Neural crest cell (in vitro differentiated cells): ENCODE measurements around the gene ZNF346. TPM values are rescaled to one million over a fixed set of nuclear protein-coding genes. Genes with fewer than 3 reads are reported as not detected.
"Not testable (repeated sequence)": the region's sequence is repeated elsewhere in the genome, so short reads cannot be mapped to it uniquely, and the experiment has no call there.

Source experiments
- DNase-seq: peaks from one replicate; pipeline ENCODE4 v3.0.0; 2021; ENCODE audit warnings: low read depth, mixed read lengths, low spot score
- H3K27ac Mint-ChIP-seq: one replicate; pipeline ENCODE4 v1.8.0; 2021; ENCODE audit warnings: mild to moderate bottlenecking, mixed read lengths; ENCODE audit not compliant: unreplicated experiment
- H3K27me3 Mint-ChIP-seq: 2 replicates; pipeline ENCODE4 v1.8.0; 2021; ENCODE audit warnings: low read depth, mild to moderate bottlenecking, mixed read lengths
- H3K36me3 Mint-ChIP-seq: 2 replicates; pipeline ENCODE4 v1.8.0; 2021; ENCODE audit warnings: low read depth, mild to moderate bottlenecking, mixed read lengths
- H3K4me1 Mint-ChIP-seq: 2 replicates; pipeline ENCODE4 v1.8.0; 2021; ENCODE audit warnings: mixed read lengths
- H3K4me3 Mint-ChIP-seq: one replicate; pipeline ENCODE4 v1.8.0; 2021; ENCODE audit warnings: mild to moderate bottlenecking, mixed read lengths
- H3K9me3 Mint-ChIP-seq: 2 replicates; pipeline ENCODE4 v1.8.0; 2021; ENCODE audit warnings: mixed read lengths
- total RNA-seq: library from RNA; stranded (reverse); gene quantifications from 2 replicates; pipeline ENCODE4 v1.2.1, GENCODE V29; 2021
- TF ChIP-seq, protein P1 (sequence below): fragments of 200-600 bp; sonication (generic); conservative IDR thresholded peaks from 2 replicates; pipeline ENCODE4 v1.5.0; 2021; ENCODE audit warnings: antibody characterized with exemption, mild to moderate bottlenecking

ZNF346 gene
- total RNA-seq, 1 donor from 2014 or later = 41.5 TPM

DNA sequence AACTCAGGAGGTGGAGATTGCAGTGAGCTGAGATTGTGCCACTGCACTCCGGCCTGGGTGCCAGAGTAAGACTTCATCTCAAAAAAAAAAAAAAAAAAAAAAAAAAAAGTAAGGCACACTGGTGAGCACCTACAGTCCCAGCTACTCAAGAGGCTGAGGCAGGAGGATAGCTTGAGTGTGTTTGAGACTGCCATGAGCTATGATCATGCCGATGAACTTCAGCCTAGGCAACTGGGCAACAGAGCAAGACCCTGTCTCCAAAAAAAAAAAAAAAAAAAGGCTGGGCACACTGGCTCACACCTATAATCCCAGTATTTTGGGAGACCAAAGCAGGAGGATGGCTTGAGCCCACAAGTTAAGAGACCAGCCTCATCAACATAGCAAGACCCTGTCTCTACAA lies 36.2 kb upstream of the ZNF346 start:
- H3K9me3 Mint-ChIP-seq = peaks cover 3% of the 10 kb centered on the region
- H3K4me3 Mint-ChIP-seq = no peak overlapping the region
- TF ChIP-seq, protein P1, sequence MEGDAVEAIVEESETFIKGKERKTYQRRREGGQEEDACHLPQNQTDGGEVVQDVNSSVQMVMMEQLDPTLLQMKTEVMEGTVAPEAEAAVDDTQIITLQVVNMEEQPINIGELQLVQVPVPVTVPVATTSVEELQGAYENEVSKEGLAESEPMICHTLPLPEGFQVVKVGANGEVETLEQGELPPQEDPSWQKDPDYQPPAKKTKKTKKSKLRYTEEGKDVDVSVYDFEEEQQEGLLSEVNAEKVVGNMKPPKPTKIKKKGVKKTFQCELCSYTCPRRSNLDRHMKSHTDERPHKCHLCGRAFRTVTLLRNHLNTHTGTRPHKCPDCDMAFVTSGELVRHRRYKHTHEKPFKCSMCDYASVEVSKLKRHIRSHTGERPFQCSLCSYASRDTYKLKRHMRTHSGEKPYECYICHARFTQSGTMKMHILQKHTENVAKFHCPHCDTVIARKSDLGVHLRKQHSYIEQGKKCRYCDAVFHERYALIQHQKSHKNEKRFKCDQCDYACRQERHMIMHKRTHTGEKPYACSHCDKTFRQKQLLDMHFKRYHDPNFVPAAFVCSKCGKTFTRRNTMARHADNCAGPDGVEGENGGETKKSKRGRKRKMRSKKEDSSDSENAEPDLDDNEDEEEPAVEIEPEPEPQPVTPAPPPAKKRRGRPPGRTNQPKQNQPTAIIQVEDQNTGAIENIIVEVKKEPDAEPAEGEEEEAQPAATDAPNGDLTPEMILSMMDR = no peak
- no peak overlapping the region for H3K27ac Mint-ChIP-seq
- DNase-seq = no peak
- no peaks in the 10 kb centered on the region for H3K4me1 Mint-ChIP-seq
- H3K27me3 Mint-ChIP-seq = no peaks in the 10 kb centered on the region
- H3K36me3 Mint-ChIP-seq = peaks cover 11% of the 10 kb centered on the region

DNA sequence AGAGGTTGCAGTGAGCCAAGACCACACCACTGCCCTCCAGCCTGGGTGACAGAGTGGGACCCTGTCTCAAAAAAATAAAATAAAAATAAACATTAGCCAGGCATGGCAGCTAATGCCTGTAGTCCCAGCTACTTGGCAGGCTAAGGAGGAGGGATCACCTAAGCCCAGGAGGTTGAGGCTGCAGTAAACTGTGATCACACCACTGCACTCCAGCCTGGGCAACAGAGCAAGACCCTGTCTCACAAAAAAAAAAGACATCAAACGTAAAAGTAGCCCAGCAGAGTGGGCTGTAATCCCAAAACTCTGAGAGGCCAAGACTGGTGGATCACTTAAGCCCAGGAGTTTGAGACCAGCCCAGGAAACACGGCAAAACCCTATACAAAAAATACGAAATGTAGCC lies 34.9 kb upstream of the ZNF346 start:
- H3K9me3 Mint-ChIP-seq = peaks cover 3% of the 10 kb centered on the region
- no peaks in the 10 kb centered on the region for H3K4me1 Mint-ChIP-seq
- H3K27ac Mint-ChIP-seq = no peak overlapping the region
- no peak overlapping the region for H3K4me3 Mint-ChIP-seq
- H3K27me3 Mint-ChIP-seq = no peaks in the 10 kb centered on the region
- H3K36me3 Mint-ChIP-seq = peaks cover 6% of the 10 kb centered on the region
- TF ChIP-seq, protein P1 = no peak
- no peak for DNase-seq

DNA sequence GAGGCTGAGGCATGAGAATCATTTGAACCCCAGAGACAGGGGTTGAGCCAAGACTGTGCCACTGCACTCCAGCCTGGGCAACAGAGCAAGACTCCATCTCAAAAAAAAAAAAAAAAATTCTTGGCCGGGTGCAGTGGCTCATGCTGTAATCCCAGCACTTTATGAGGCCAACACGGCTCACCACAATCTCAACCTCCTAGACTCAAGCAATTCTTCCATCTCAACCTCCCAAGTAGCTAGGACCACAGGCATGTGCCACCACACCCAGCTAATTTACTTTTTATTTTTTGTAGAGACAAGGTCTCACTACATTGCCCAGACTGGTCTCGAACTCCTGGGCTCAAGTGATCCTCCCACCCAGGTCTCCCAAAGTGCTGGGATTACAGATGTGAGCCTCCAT lies 29.4 kb upstream of the ZNF346 start:
- not testable (repeated sequence) for H3K4me3 Mint-ChIP-seq, DNase-seq, H3K27me3 Mint-ChIP-seq, H3K27ac Mint-ChIP-seq, H3K4me1 Mint-ChIP-seq, H3K9me3 Mint-ChIP-seq
- peaks cover 18% of the 10 kb centered on the region for H3K36me3 Mint-ChIP-seq

DNA sequence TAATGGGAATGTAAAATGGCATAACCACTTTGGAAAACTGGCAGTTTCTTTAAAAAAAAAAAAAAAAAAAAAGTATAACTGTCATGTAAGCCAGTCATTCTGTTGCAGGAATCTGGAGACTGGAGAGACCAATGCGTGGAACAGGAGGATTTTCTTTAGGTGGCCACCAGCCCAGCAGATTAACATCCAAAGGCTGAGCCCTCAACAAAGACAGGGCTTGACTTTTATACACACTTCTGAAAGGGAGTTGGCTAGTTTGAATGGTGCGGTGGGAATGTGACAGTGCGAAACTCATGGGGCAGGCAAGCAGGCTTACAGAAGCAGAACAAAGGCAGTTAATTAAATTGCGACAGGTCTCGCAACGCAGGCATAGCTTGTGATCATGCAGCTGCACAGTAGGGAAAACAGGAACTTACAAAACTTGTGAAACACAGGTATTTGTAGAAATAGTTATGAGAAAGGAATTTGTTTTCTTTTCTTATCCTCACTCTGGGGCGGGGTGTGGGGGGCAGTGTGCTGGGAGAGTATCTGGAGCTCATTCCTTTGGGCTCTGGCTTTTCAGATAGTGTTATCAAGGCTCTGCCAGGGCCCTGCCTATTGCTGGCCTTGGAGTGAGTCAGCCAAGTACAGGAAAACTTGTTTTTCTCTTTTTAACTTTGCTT lies 27.9 kb upstream of the ZNF346 start:
- Mint-ChIP-seq H3K27ac (no peak overlapping the region), H3K36me3 (peaks cover 18% of the 10 kb centered on the region), H3K27me3 (no peaks in the 10 kb centered on the region), H3K4me1 (peaks cover 7% of the 10 kb centered on the region), H3K9me3 (peaks cover 3% of the 10 kb centered on the region), H3K4me3 (no peak overlapping the region)
- TF ChIP-seq, protein P1 = no peak
- DNase-seq = no peak

DNA sequence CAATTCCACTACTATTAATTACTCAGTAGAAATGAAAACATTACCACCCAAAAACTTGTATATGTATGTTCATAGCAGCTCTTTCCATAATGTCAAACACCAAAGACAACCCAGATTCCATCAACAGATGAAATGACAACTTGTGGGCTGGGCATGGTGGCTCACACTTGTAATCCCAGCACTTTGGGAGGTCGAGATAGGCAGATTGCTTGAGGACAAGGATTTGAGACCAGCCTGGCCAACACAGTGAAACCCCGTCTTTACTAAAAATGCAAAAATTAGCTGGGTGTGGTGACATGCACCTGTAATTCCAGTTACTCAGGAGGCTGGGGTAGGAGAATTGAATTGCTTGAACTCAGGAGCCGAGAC lies 27.4 kb upstream of the ZNF346 start:
- Mint-ChIP-seq H3K4me3 (no peak overlapping the region), H3K9me3 (peaks cover 3% of the 10 kb centered on the region), H3K27ac (no peak overlapping the region), H3K36me3 (peaks cover 18% of the 10 kb centered on the region), H3K27me3 (no peaks in the 10 kb centered on the region), H3K4me1 (peaks cover 7% of the 10 kb centered on the region)
- no peak for DNase-seq
- TF ChIP-seq, protein P1 = no peak

DNA sequence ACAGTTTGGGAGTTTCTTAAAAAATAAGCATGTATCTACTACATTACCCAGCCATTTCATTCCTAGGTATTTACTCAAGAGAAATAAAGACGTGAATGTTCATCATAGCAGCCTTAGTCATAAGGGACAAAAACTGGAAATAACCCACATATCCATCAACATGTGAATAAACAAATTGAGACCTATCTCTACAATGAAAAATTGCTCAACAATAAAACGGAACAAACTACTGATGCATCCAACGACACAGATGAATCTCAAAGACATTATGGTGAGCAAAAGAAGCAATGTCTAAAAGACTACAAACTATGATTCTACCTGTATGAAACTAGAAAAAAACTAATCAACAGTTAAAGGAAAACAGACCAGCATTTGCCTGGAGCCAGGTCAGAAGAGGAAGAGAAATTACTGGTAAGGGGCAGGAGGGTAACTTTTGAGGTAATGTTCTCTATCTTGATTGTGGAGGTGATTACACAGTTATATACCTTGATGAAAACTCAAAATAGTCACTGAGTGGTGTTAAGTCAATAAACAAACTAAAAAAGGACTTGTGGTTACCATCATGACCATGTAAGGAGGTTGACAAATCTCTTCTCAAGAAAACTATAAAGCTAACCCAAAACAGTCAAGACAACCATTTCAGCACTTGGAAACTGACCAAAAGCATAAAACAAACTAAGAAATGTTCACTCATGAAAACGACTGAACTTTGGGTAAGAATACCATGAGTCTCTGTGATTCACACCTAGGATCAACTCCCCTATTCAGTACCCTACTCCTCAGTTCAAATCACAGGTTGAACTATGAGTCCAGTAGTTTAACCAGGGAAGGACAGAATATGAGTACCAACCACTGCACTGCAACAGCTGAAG lies 26.4 kb upstream of the ZNF346 start:
- peaks cover 3% of the 10 kb centered on the region for H3K9me3 Mint-ChIP-seq
- H3K4me1 Mint-ChIP-seq = peaks cover 7% of the 10 kb centered on the region
- no peaks in the 10 kb centered on the region for H3K27me3 Mint-ChIP-seq
- peaks cover 18% of the 10 kb centered on the region for H3K36me3 Mint-ChIP-seq
- no peak for DNase-seq
- no peak overlapping the region for H3K4me3 Mint-ChIP-seq
- no peak overlapping the region for H3K27ac Mint-ChIP-seq
- TF ChIP-seq, protein P1 = no peak
